ENCODE results near the gene ARL9. TPM values are rescaled to one million over a fixed set of nuclear protein-coding genes. Genes with fewer than 3 reads are reported as not detected.

Gene ARL9
- total and polyA plus RNA-seq, 9 of the 15 experiments (the other 6 are each of a cell fraction or from before 2014, with no cell fraction given) = 0.10 to 0.15 (median 0.11) TPM; not detected in 6

GRCh38 chr4:56530269-56531148 is 24.9 kb downstream of the ARL9 start (continued):
- TF ChIP-seq RBM14 (IDR thresholded peaks at IDR 0.05; ENCODE audit: borderline replicate concordance, insufficient read depth, low read depth, low read length) (no peak), GTF2B (IDR thresholded peaks at IDR 0.05; ENCODE audit: extremely low read depth, insufficient read length) (no peak), FOXO4 (CRISPR knock-in tag; IDR thresholded peaks at IDR 0.05) (no peak), TAF1 (IDR thresholded peaks at IDR 0.05; ENCODE audit: control insufficient read depth, extremely low read depth, insufficient read depth, low read length, severe bottlenecking) (peak; percentile 87), EWSR1 (IDR thresholded peaks at IDR 0.05; ENCODE audit: borderline replicate concordance, low read depth, partially characterized antibody) (no peak), HDAC1 (IDR thresholded peaks at IDR 0.05) (no peak), CREB5 (CRISPR knock-in tag; IDR thresholded peaks at IDR 0.05) (no peak), MGA (IDR thresholded peaks at IDR 0.05) (peak; percentile 75), PHF8 (IDR thresholded peaks at IDR 0.05; ENCODE audit: borderline replicate concordance, low read length) (peak; percentile 80; the same call in 1 of the 2 replicates)

All from K562 (cell line).